Effector memory CD4-positive, alpha-beta T cell (primary cell): ENCODE measurements around the gene CUX1.
"Not testable (repeated sequence)": the region's sequence is repeated elsewhere in the genome, so short reads cannot be mapped to it uniquely, and the experiment has no call there.

ENCODE experiments used
- DNase-seq, 3 donors: peaks; one replicate each; pipeline ENCODE4 v3.0.0-alpha.2; 2020
- H3K27ac ChIP-seq: 2 replicates; pipeline ENCODE4 v1.7.0; 2013; ENCODE audit warnings: mild to moderate bottlenecking, low read length, moderate library complexity; ENCODE audit not compliant: insufficient read depth, poor library complexity, severe bottlenecking
- H3K27me3 ChIP-seq: replicated peaks from 2 replicates; pipeline ENCODE4 v1.7.0; 2013; ENCODE audit warnings: mild to moderate bottlenecking, low read length; ENCODE audit not compliant: insufficient read depth, control insufficient read depth, poor library complexity, severe bottlenecking
- H3K36me3 ChIP-seq: 2 replicates; pipeline ENCODE4 v1.7.0; 2013; ENCODE audit warnings: mild to moderate bottlenecking, low read length, moderate library complexity; ENCODE audit not compliant: control insufficient read depth, insufficient read depth
- H3K4me1 ChIP-seq: 2 replicates; pipeline ENCODE4 v1.7.0; 2013; ENCODE audit warnings: low read length, mild to moderate bottlenecking; ENCODE audit not compliant: control insufficient read depth, insufficient read depth, poor library complexity, severe bottlenecking
- H3K4me3 ChIP-seq: 2 replicates; pipeline ENCODE4 v1.7.0; 2013; ENCODE audit warnings: low read length, low read depth, mild to moderate bottlenecking; ENCODE audit not compliant: insufficient read depth, poor library complexity, severe bottlenecking
- H3K9me3 ChIP-seq: 2 replicates; pipeline ENCODE4 v1.7.0; 2013; ENCODE audit warnings: mild to moderate bottlenecking, low read length, moderate library complexity; ENCODE audit not compliant: control insufficient read depth

CUX1 gene

GRCh38 chr7:101977249-101977648 lies 159.8 kb downstream of the CUX1 start:
- Histone ChIP-seq H3K4me3 (no peak overlapping the region), H3K4me1 (no peaks in the 10 kb centered on the region), H3K27ac (no peak overlapping the region), H3K9me3 (no peaks in the 10 kb centered on the region), H3K27me3 (no peaks in the 10 kb centered on the region), H3K36me3 (no peaks in the 10 kb centered on the region)
- DNase-seq: no peak

GRCh38 chr7:101978683-101979082 lies 161.3 kb downstream of the CUX1 start:
- no peak overlapping the region for H3K4me3 ChIP-seq
- H3K36me3 ChIP-seq: no peaks in the 10 kb centered on the region
- no peaks in the 10 kb centered on the region for H3K4me1 ChIP-seq
- H3K9me3 ChIP-seq: no peaks in the 10 kb centered on the region
- H3K27me3 ChIP-seq: no peaks in the 10 kb centered on the region
- no peak overlapping the region for H3K27ac ChIP-seq
- DNase-seq: no peak

- Histone ChIP-seq H3K4me1 (no peaks in the 10 kb centered on the region), H3K27ac (no peak overlapping the region), H3K27me3 (no peaks in the 10 kb centered on the region), H3K4me3 (no peak overlapping the region), H3K9me3 (no peaks in the 10 kb centered on the region), H3K36me3 (no peaks in the 10 kb centered on the region)
- DNase-seq: no peak
Measured at GRCh38 chr7:101983147-101983811, 165.9 kb downstream of the CUX1 start.

- Histone ChIP-seq H3K36me3 (no peaks in the 10 kb centered on the region), H3K9me3 (no peaks in the 10 kb centered on the region), H3K27ac (no peak overlapping the region), H3K27me3 (no peaks in the 10 kb centered on the region), H3K4me3 (no peak overlapping the region), H3K4me1 (no peaks in the 10 kb centered on the region)
- no peak for DNase-seq
Measured at GRCh38 chr7:101984133-101984879, 166.9 kb downstream of the CUX1 start.

- no peak overlapping the region for H3K27ac ChIP-seq
- DNase-seq: no peak
- H3K9me3 ChIP-seq: no peaks in the 10 kb centered on the region
- H3K27me3 ChIP-seq: no peaks in the 10 kb centered on the region
- no peak overlapping the region for H3K4me3 ChIP-seq
- no peaks in the 10 kb centered on the region for H3K36me3 ChIP-seq
- no peaks in the 10 kb centered on the region for H3K4me1 ChIP-seq
Measured at GRCh38 chr7:101985057-101985902, 167.9 kb downstream of the CUX1 start.

GRCh38 chr7:101985903-101986734 lies 168.7 kb downstream of the CUX1 start:
- no peaks in the 10 kb centered on the region for H3K27me3 ChIP-seq
- no peak overlapping the region for H3K27ac ChIP-seq
- DNase-seq: no peak
- H3K36me3 ChIP-seq: no peaks in the 10 kb centered on the region
- H3K4me1 ChIP-seq: no peaks in the 10 kb centered on the region
- no peaks in the 10 kb centered on the region for H3K9me3 ChIP-seq
- H3K4me3 ChIP-seq: no peak overlapping the region

GRCh38 chr7:101987494-101987893 lies 170.1 kb downstream of the CUX1 start:
- no peak for DNase-seq
- Histone ChIP-seq H3K27ac (no peak overlapping the region), H3K4me3 (no peak overlapping the region), H3K9me3 (no peaks in the 10 kb centered on the region), H3K4me1 (no peaks in the 10 kb centered on the region), H3K36me3 (no peaks in the 10 kb centered on the region), H3K27me3 (no peaks in the 10 kb centered on the region)

- H3K27me3 ChIP-seq, H3K27ac ChIP-seq, H3K4me3 ChIP-seq, H3K36me3 ChIP-seq, H3K9me3 ChIP-seq, DNase-seq, H3K4me1 ChIP-seq: not testable (repeated sequence)
Measured at GRCh38 chr7:101988060-101988459, 170.6 kb downstream of the CUX1 start.

GRCh38 chr7:101988513-101988912 lies 171.1 kb downstream of the CUX1 start:
- no peaks in the 10 kb centered on the region for H3K36me3 ChIP-seq
- no peak overlapping the region for H3K27ac ChIP-seq
- H3K4me1 ChIP-seq: no peaks in the 10 kb centered on the region
- H3K27me3 ChIP-seq: no peaks in the 10 kb centered on the region
- DNase-seq: no peak
- H3K4me3 ChIP-seq: no peak overlapping the region
- H3K9me3 ChIP-seq: no peaks in the 10 kb centered on the region
